GM19397 (cell line): ENCODE measurements around the gene WWOX.

Source experiments
- ATAC-seq: cut with Tn5 transposase; IDR thresholded peaks from one replicate; pipeline ENCODE4 v1.9.1; 2021; ENCODE audit warnings: mild to moderate bottlenecking, moderate library complexity; ENCODE audit not compliant: unreplicated experiment

WWOX gene

DNA sequence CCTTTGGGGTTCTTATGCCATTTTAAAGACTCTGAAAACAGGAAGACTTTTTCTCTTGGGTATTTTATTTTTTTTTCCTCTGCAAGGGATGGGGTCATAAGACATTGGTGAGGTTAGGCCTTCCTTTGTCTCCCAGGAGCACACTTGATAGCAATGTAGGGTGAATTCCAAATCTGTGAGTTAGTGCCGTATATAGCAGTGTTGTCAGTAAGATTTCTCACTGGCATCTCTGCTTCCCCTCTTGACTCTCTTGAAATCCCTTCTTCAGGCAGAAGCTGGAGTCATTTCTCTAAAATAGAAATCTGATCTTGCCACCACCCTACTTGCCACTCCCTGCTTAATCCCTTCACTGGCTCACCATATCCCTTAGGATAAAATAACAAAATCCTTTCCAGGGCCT is 529.7 kb downstream of the WWOX start:
- no peak for ATAC-seq

DNA sequence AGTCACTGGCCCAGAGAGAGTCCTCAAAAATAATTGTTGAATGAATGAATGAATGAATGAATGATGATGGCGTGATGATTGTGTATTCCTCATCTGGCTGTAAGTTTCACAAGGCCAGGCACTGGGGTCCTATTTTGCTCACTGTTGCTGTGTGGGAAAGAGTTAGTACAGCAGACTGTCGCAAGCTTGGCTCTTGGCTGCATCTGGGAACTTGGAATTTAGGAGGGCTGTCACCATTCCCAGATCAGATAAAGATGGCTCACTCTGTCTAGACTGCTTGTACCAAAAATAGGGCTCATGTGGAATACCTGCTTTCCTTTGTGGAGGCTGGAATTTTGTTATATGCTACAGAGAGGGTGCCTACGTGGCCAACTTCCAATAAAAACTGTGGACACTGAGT is 530.6 kb downstream of the WWOX start:
- no peak for ATAC-seq

DNA sequence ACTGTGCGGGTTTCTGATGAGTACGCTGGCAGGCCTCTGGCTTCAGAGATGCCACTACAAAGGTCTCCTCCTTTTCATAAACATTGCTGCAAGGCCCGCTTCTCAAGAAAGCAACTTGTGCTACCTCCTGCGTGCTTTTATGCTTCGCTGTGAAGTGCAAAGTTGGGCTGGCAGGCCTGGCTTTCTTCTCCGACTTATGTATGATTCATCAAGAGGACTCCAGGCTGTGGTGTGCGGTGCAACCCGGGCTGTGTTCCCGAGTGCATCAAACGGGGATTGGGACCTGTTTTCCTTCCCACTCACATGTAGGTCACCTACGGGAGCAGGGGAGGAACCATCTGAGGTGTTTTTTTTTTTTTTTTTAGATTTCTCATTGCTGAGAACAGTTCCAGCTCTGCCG is 534.1 kb downstream of the WWOX start:
- ATAC-seq: no peak

DNA sequence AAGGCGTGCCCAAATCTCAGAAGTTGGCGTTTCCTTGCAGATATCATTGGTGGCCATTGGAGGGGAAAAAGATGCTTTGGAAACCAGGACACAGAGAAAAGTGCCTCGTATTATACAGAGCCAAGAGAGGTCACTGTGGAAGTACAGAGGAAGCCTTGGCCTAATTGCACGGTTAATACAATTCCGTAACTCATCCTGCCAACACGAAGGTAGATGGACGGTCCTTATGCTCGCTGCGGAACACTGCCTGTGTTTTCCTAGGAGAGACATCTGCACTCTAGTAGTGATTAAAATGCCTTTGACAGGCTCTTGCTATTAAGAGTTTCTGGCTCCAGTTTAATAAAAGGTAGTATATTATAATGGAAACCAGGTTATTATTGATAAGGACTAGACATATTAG is 536.4 kb downstream of the WWOX start:
- no peak for ATAC-seq

DNA sequence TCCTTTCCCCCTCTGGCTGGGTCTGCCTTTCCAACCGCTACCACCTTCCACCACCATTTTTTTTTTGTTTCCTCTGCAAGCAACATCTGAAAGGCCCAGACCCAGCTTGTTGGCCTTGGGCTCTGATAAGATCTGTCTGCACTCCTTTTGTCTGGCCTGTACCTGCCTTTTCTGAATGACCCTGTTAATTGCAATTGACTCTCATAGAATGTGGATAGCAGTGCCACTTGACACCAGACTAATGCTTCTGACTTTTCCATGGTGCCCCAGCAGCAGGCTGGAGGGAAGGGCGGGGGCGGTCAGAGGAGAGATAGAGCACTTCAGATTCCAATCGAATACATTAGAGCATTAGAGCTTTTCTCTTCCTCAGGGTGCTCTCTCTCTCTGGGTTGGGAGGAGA is 538.9 kb downstream of the WWOX start:
- ATAC-seq: no peak

DNA sequence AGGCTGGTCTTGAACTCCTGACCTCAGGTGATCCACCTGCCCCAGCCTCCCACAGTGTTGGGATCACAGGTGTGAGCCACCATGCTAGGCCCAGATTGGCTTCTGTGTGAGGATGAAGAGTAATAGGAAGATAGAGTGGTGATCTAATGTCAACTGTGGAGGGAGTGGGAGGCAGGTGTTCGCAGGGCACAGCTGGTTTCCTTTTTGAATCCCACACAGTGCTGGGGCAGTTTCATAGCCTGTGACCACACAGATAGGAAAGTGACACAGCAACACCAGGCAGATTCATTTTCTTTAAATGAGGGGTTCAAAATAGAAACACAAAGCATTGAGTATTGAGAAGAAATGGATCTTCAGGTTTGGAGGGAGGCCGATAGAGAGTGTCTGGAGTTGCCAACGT is 540.3 kb downstream of the WWOX start:
- ATAC-seq: no peak

DNA sequence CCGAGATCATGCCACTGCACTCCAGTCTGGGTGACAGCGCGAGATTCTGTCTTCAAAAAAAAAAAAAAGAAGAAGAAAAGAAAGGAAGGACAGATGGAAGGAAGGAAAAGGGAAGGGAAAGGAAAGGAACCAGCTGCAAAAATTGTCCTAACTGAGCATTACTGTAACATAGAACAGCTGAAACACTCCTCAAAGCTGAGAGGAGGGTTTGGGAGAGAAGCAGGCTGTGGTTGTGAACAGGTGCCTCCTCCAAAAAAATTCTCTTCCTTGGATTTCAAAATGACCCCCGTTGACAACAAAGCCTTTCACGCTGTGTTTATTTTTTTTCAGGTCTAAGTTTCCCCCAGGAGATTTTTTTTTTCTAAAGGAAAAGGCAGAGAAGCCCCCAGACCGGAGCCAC is 541.4 kb downstream of the WWOX start:
- ATAC-seq: no peak

DNA sequence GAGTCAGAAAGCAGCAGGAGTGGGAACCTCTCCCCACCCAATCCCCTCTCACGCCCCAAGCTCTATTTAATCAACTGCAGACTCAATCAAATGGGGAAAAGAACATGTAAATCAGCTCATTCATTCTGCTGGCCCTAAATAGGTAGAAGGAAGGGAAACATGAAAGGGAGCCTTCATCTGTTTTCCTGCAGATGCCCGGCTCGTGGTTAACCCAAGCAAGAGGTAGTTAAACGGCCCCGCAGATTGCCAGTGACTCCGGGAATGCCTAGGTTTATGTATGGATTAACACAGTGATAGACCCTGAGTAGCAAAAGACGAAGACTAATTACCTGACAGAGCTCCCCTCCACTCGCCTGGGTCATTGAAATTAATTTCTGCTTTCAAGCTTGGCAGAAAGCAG is 542.0 kb downstream of the WWOX start:
- ATAC-seq: no peak

DNA sequence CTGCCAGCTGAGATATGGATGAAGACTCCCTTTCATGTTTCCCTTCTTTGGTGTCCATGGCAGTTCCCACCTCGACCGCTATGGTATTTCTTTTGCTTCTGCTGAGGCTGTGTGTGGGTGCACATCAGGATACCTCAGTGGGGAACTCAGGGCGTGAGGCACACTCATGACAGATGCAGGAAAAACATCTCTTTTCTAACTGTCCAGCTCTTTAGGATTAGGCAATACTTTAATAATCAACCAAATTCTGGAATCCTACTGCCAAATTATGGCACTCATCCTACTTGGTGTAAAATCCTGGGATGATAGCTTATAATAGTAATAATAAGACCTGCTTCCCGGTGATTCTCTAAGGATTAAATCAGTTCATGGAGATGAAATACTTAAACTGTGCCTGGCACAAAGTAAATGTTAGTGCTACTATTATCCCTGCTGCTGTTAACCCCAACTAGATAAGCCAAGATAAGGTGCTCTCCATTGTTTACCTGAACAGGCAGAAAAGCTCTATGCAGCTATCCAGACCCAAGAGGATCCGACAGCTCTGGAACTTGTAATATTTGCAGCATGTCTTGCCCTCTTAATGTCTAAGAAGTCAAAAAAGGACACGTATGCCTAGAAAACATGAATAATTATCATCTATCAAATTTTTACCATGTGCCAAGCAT is 543.3 kb downstream of the WWOX start:
- ATAC-seq: no peak

DNA sequence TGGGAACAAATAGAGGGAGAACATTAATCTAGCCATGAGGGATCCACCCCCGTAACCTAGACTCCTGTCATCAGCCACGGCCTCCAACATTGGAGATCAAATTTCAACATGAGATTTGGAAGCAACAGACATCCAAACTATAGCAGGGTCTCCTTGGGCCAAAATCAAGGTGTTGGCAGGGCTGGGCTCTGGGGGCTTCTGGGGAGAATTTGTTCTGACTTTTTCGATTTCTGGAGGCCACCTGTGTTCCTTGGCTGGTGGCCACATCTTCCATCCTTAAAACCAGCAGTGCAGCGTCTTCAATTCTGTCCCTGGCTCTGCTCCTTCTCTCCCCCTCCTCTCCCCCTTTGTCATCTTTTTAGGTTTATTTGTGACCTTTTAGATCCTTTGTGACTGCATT is 546.2 kb downstream of the WWOX start:
- no peak for ATAC-seq

DNA sequence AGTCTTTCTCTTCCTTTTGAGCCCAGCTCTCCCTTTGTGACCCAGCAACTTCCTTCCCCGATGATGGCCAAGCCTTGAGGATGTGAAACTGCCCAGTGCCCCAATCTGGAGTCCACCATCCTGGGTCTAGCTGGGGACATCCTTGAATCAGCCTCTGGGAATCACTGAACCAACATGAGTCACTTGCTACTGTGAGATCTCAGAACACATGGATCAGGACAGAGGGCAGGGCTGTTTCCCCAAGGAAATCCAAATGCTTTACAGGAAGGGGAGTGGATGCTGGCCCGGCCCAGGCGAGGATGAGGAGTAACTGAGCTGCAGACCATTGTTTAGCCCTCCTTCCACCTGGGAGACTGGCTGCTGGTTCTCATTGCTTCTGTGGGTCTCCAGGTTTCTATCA is 547.6 kb downstream of the WWOX start:
- ATAC-seq: no peak

DNA sequence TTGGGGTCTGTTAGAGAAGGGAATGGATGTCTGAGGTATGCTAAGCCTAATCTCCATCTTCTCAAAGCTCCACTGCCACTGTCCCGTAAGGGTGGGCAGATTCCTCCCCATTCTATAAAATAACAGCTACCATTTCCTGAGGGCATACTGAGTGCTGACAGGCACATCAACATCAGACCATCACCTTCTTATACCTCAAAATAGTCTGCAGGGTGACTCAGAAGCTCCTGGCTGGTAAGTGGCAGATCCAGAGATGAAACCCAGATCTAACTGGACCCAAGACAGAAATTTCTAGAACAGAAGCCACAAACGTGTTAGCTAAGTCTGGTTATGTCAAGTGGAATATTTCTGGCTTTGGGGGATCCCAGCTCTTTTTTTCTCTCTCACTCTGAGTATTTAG is 548.0 kb downstream of the WWOX start:
- ATAC-seq: no peak

DNA sequence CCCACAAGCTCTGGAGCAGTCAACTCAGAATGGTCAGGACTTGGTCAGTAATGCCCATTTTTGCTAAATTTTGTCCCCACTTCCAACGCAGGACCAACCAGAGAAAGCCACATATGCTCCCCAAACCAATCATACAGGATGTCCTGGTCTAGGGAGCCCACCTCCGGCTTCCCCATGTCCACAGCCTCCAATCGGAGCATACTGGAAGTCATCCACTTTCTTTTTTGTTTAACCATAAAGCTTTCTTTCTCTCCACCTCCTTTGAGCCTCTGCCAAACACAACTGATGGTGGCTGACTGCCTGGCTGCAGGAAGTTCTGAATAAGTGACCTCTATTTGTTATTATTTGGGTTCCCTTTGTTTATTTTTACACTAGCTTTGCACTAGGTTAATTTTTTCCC is 549.1 kb downstream of the WWOX start:
- no peak for ATAC-seq

DNA sequence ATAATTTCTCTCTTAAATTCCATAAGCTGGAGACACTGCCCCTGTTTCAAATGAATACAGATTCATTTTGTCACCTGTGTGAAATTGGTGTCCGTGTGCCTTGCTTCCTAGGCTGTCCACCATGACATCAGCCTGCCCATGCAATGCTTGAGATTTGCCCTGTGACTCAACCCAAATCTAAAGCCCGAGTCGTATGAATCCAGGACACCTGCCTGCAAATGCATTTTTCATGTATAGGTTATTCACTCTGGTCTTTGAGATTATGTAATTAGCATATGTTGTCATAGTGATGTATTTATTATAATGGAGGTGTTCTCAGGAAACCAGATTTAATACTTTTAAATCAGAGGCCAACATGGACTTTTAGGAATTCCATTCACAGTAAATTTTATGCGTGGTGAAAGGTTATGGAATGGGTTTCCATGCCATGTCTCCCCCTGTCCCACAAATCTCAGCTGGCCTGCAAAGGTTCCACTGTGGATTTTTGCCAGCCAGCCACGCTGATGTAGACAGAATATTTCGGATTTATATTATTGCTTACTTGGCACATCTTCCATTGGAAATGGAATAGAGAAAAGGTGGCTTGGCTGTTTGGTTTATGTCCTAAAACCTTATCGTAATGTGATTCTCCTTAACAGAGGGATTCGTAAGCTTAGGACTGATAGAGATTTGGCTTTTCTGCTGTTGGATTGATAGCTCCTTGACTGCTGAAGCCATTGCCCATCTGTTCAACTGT is 551.1 kb downstream of the WWOX start:
- ATAC-seq: no peak

DNA sequence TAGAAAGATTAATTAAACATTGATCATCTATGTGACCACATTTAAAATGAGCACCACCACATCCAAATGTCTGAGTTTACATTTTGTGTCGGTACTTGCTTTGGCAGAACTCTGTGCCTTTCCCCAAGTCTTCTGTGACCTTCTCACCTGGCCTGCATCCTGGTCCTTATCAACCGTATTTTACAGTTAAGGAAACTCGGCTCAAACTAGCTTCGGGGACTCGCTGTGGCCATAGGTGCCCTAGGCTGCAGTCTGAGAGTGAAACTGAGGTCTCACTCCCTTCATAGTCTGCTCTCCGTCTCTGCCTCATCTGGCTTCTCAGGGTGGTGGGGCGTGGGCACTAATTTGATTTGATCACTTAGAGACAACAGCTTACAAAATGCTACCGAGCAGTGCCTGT is 555.5 kb downstream of the WWOX start:
- no peak for ATAC-seq

DNA sequence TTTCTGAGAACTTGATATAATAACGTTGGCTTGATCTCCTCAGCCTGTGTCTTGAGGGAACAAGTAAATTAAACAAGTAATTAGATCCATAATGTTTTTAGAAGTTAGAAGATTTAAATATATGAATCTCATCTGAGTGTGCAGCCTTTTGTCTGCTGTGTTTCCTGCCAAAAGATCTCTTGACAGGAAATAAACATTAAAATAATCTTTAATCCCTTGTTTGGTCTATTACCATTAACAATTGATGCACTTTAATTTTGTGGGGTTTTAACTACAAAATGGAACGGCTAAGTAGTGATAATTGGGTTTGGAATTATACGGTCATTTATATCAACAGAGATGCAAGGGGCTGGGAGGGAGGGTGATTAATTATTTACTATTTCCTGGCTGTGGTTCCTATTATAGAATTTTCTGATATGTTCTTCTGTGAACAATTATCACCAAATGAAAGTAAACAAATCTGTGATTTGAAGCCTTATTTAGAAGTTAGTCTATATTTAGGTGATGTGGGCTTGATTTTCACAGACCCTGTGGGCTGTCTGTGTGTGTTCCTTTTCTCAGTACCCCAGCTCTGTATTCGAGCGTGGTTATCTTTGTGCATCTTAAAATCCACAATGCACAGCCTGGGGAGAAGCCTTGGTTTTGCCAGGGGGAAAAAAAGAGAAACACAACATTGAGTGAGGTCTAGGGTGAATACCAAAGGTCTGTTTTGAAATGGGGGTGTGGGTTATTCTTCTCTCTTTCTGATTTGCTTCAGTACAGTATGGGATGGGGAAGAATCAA is 556.1 kb downstream of the WWOX start:
- no peak for ATAC-seq

DNA sequence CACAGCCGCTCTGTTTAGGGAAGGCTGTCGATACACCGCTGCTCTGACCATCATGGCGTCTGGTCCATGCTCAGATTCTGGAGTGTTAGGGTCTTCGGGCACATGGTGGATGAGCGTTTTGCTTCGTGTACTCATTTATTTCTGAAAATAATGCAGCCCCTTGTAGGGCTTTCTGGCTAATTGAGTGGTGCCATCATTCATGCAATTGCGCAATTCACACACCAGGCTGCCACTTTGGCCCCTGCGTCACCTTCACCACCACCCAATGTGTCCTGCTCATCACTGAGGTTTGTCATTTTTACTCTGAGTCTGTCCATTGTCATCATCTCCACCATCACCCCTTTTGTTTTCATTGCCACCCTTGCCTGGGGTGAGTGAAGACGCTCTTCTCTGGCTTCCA is 557.4 kb downstream of the WWOX start:
- ATAC-seq: no peak

DNA sequence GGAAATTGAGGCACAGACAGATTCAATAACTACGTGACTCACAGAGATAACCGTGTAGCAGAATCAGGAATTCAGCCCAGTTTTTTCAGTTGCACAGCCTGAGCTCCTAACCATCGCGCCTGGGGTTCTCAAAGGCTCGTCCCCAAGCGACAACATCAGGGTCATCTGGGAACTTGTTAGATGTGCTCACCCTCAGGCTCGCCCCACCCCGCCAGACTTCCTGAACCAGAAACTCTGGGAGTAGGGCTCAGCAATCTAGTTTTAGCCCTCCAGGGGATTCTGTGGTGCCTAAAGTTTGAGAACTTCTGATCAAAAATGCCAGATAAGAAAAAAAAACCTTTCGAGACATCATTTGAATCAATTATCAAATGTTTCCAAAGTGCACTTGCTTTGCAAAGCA is 559.8 kb downstream of the WWOX start:
- ATAC-seq: no peak

DNA sequence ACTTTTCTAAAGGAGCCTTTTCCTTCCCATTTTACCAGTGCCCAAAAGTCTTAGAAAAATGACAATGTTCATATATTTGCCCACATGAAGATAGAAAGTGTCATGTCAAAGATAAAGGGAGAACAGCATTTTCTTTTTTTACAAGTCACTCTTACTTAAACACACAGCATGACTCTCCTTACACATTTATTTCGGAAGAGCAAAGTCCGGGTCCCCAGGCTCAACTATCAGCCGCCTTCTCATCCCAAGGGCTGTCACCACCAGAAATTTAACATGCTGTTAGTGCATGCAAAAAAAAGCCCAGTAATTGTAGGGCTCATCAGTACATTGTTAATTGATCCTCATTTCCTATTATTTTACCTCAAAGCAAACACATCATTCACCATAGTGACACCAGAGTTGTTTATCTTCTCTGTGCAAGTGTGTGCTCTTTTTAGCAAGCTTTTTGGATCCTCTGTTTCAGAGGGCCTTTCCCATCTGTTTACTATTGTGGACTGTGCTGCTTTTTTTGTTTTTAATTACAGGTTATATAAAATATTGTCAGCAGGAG is 560.3 kb downstream of the WWOX start:
- ATAC-seq: no peak

DNA sequence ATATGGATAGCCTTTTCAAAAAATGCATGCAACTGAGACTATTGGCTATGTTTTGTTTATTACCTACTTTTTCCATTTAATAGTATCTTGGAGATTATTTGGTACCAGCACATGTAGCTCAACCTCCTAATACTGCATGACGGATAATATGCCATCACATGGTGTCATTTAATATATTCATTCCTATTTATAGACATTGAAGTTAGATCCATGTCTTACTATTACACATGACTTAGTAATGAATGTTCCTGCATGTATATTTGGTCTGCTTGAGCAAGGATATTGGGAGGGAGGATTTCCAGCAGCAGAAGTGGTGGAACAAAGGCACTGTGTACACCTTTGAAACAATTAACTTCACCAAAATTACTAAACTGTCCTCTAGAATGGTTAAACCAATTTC is 561.3 kb downstream of the WWOX start:
- no peak for ATAC-seq

DNA sequence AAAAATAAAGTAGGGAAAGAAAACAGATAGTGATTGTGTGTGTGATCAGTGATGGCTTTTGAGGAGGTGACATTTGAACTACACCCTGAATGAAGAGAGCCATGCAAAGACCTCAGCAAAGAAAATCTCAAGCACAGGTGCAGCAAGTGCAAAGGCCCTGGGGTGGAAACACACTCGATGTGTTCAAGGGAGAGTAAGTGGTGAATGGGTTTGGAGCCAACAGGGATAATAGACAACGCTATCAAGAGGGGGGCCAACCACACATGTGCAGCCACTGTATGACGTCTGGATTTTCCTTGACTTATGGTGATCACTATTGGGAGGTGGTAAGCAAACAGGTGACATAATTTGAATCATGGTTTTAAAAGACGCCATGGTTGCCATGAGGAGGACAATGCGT is 564.2 kb downstream of the WWOX start:
- no peak for ATAC-seq
